Progenitor cell of endocrine pancreas (in vitro differentiated cells): ENCODE measurements around the gene HMOX2. TPM values are rescaled to one million over a fixed set of nuclear protein-coding genes. Genes with fewer than 3 reads are reported as not detected.

ENCODE experiments used
- DNase-seq: peaks from one replicate; pipeline ENCODE4 v3.0.0; 2021; ENCODE audit warnings: low spot score; ENCODE audit not compliant: unreplicated experiment
- H3K27ac Mint-ChIP-seq: 2 replicates; pipeline ENCODE4 v1.8.0; 2021; ENCODE audit warnings: mild to moderate bottlenecking, moderate library complexity, mixed read lengths
- H3K27me3 Mint-ChIP-seq: 2 replicates; pipeline ENCODE4 v1.8.0; 2021; ENCODE audit warnings: mixed read lengths
- H3K36me3 Mint-ChIP-seq: 2 replicates; pipeline ENCODE4 v1.8.0; 2022; ENCODE audit warnings: mixed read lengths; ENCODE audit not compliant: insufficient read depth
- H3K4me1 Mint-ChIP-seq: 2 replicates; pipeline ENCODE4 v1.8.0; 2021; ENCODE audit warnings: low read depth, mixed read lengths
- H3K4me3 Mint-ChIP-seq: 2 replicates; pipeline ENCODE4 v1.8.0; 2021; ENCODE audit warnings: low read depth, mild to moderate bottlenecking, moderate library complexity, mixed read lengths
- H3K9me3 Mint-ChIP-seq: 2 replicates; pipeline ENCODE4 v1.8.0; 2021; ENCODE audit warnings: low read depth, mixed read lengths
- total RNA-seq: library from RNA; stranded (reverse); gene quantifications from 2 replicates; pipeline ENCODE4 v1.2.1, GENCODE V29; 2021
- TF ChIP-seq, protein P1 (sequence below): fragments of 200-600 bp; sonication (generic); IDR thresholded peaks from one replicate; pipeline ENCODE4 v1.5.0; 2021; ENCODE audit warnings: antibody characterized with exemption, mild to moderate bottlenecking; ENCODE audit not compliant: unreplicated experiment

The HMOX2 gene
- total RNA-seq, 1 donor from 2014 or later: 30.1 TPM

DNA sequence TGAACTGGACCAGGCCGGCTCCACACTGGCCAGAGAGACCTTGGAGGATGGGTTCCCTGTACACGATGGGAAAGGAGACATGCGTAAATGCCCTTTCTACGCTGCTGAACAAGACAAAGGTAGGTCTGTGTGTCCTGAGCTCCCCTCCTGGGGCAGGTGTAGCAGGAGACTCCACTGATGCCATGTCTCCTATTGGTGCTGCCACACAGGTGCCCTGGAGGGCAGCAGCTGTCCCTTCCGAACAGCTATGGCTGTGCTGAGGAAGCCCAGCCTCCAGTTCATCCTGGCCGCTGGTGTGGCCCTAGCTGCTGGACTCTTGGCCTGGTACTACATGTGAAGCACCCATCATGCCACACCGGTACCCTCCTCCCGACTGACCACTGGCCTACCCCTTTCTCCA lies 33.2 kb downstream of the HMOX2 start:
- peaks cover 7% of the 10 kb centered on the region for H3K36me3 Mint-ChIP-seq
- DNase-seq: no peak

DNA sequence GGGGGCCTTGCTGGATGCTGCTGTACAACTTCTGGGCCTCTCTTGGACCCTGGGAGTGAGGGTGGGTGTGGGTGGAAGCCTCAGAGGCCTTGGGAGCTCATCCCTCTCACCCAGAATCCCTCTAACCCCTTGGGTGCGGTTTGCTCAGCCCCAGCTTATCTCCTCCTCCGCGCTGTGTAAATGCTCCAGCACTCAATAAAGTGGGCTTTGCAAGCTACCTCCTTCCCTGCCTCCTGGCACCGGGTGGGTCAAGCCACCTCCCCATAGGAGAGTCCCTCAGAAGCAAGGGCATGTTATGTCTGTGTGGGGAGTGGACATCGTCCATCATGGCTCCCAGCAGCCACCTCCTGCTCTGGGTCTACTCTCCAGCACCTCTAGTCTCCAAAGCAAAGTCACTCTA lies 33.9 kb downstream of the HMOX2 start:
- H3K4me3 Mint-ChIP-seq: no peak overlapping the region
- TF ChIP-seq, protein P1, sequence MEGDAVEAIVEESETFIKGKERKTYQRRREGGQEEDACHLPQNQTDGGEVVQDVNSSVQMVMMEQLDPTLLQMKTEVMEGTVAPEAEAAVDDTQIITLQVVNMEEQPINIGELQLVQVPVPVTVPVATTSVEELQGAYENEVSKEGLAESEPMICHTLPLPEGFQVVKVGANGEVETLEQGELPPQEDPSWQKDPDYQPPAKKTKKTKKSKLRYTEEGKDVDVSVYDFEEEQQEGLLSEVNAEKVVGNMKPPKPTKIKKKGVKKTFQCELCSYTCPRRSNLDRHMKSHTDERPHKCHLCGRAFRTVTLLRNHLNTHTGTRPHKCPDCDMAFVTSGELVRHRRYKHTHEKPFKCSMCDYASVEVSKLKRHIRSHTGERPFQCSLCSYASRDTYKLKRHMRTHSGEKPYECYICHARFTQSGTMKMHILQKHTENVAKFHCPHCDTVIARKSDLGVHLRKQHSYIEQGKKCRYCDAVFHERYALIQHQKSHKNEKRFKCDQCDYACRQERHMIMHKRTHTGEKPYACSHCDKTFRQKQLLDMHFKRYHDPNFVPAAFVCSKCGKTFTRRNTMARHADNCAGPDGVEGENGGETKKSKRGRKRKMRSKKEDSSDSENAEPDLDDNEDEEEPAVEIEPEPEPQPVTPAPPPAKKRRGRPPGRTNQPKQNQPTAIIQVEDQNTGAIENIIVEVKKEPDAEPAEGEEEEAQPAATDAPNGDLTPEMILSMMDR: no peak
- DNase-seq: no peak
- H3K9me3 Mint-ChIP-seq: no peaks in the 10 kb centered on the region
- H3K27me3 Mint-ChIP-seq: no peaks in the 10 kb centered on the region
- no peak overlapping the region for H3K27ac Mint-ChIP-seq
- H3K4me1 Mint-ChIP-seq: no peaks in the 10 kb centered on the region
- peaks cover 7% of the 10 kb centered on the region for H3K36me3 Mint-ChIP-seq

More for the DNA sequence above, 33.2 kb downstream of the HMOX2 start:
- TF ChIP-seq, protein P1: no peak
- H3K4me3 Mint-ChIP-seq: no peak overlapping the region
- no peak overlapping the region for H3K27ac Mint-ChIP-seq
- no peaks in the 10 kb centered on the region for H3K27me3 Mint-ChIP-seq
- H3K9me3 Mint-ChIP-seq: no peaks in the 10 kb centered on the region
- no peaks in the 10 kb centered on the region for H3K4me1 Mint-ChIP-seq

DNA sequence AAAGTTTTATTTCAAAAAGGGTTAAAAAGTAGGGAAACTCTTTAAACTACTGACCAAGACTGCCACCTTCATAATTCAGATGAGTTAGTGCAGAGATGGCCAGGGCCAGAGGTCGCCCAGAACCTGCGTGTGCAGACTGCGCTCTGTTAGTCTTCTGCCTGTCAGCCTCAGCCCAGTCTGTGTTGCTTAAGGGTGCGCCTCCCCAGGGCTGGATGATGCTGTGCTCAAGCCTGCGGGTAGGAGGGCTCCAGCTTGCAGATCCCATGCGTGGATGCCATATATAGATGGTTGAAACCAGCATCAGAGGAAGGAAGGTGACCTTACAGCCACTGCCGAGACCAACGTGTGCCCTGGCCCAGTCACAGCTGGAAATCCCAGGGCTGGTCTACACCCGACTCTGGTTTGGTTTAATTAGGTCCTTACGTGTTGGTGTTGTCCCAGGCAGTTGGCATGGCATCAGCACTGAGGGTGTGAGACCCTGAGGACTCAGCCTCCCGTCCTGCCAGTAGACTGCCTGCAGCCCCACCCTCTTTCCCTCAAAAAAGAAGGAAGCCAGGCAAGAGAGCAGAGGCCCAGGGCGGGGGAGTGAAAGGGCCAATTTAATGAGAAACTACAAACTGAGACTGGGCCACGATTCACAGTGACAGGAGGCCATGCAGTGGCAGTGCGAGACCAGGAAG lies 34.7 kb downstream of the HMOX2 start:
- Mint-ChIP-seq H3K9me3 (no peaks in the 10 kb centered on the region), H3K27me3 (no peaks in the 10 kb centered on the region), H3K4me3 (no peak overlapping the region), H3K4me1 (no peaks in the 10 kb centered on the region), H3K27ac (no peak overlapping the region), H3K36me3 (peaks cover 7% of the 10 kb centered on the region)
- DNase-seq: no peak
- TF ChIP-seq, protein P1: no peak

DNA sequence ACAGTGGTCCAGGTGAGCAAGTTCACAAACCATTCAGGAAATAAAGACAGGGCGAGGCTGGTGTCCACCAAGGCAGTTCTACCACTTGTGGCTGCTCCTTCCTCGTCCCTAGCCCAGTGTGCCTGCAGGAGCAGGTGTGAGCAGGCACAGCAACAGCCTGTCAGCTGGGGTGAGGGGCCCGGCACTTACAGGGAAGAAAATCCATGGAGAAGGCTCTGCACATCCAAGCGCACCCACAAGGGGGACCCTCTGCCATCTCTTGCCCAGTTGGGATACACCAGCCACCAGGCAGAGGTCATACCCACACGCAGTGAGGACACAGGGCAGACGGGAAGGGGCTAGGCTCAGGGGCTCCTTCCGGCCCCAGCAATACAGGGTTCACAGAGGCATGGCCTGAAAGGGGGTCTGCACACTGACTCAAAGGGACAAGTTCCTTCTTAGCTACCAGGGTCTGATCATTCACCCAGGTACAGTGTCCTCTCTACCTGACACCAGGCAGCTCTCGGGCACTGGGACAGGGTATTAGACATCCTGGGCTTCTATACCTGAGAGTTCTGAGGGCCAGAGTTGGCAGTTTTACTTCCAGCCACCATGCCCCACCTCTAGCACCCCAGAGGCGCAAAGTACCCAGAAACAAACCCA lies 35.4 kb downstream of the HMOX2 start:
- TF ChIP-seq, protein P1: peak; percentile 66
- Mint-ChIP-seq H3K27ac (no peak overlapping the region), H3K4me3 (no peak overlapping the region), H3K27me3 (no peaks in the 10 kb centered on the region), H3K36me3 (peaks cover 7% of the 10 kb centered on the region), H3K4me1 (no peaks in the 10 kb centered on the region), H3K9me3 (no peaks in the 10 kb centered on the region)
- DNase-seq: peak; percentile 53

DNA sequence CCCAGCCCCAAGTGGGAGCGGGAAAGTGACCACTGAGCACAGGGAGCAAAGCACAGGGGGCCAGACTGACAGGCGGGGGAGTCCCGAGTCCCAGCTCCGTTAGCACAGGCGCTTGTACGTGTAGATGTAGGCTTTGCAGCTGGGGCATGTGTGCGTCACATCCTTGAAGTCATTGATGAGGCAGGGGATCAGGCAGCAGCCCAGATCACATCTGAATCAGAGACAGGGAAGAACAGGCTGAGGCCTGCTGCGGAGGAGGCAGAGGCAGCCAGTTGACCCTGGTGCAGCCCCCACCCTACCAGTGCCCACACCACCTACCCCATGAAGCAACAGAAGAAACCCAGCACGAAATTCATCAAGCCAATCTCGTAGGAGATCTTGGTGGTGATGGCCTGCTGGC lies 36.3 kb downstream of the HMOX2 start:
- Mint-ChIP-seq H3K4me1 (no peaks in the 10 kb centered on the region), H3K36me3 (peaks cover 7% of the 10 kb centered on the region), H3K27me3 (no peaks in the 10 kb centered on the region), H3K9me3 (no peaks in the 10 kb centered on the region), H3K27ac (no peak overlapping the region), H3K4me3 (no peak overlapping the region)
- no peak for DNase-seq
- TF ChIP-seq, protein P1: no peak
